Left ventricle myocardium inferior (tissue), 1 donor: ENCODE measurements around the gene CUBN. TPM values are rescaled to one million over a fixed set of nuclear protein-coding genes. Genes with fewer than 3 reads are reported as not detected.

Experiments used
- DNase-seq: peaks from one replicate; pipeline ENCODE4 v3.0.0-alpha.2; 2020
- H3K27ac ChIP-seq: fragments of 200-600 bp; replicated peaks from 2 replicates; pipeline ENCODE4 v1.8.0; 2021
- H3K27me3 ChIP-seq: fragments of 200-600 bp; 2 replicates; pipeline ENCODE4 v1.8.0; 2021; ENCODE audit warnings: low read depth
- H3K36me3 ChIP-seq: fragments of 200-600 bp; 2 replicates; pipeline ENCODE4 v1.8.0; 2021
- H3K4me1 ChIP-seq: fragments of 200-600 bp; 2 replicates; pipeline ENCODE4 v1.8.0; 2021
- H3K4me3 ChIP-seq: fragments of 200-600 bp; 2 replicates; pipeline ENCODE4 v1.8.0; 2021; ENCODE audit warnings: mild to moderate bottlenecking, moderate library complexity
- H3K9me3 ChIP-seq: fragments of 200-600 bp; replicated peaks from 2 replicates; pipeline ENCODE4 v1.8.0; 2021
- intact Hi-C: fragments of 100-400 bp; cut with micrococcal nuclease; formaldehyde crosslinking; loops from one replicate; pipeline ENCODE4 v1.11.0; 2022
- total RNA-seq: library from RNA; stranded (reverse); fragmentation: NEBNext Ultra II Directional; extraction: Animal tissue kit (Norgen Biotek cat#: 25700); gene quantifications from one replicate; pipeline ENCODE4 v1.2.1, GENCODE V29; 2021
- TF ChIP-seq, protein P1 (sequence below): fragments of 200-600 bp; IDR thresholded peaks from 2 replicates; pipeline ENCODE4 v1.8.0; 2021; ENCODE audit warnings: antibody characterized with exemption, mild to moderate bottlenecking, borderline replicate concordance
- donor health status: DM: no; HTN: yes; CAD: no; lungs with severe emphysema.

The CUBN gene
- total RNA-seq, 1 donor from 2014 or later, result 0.44 TPM

DNA sequence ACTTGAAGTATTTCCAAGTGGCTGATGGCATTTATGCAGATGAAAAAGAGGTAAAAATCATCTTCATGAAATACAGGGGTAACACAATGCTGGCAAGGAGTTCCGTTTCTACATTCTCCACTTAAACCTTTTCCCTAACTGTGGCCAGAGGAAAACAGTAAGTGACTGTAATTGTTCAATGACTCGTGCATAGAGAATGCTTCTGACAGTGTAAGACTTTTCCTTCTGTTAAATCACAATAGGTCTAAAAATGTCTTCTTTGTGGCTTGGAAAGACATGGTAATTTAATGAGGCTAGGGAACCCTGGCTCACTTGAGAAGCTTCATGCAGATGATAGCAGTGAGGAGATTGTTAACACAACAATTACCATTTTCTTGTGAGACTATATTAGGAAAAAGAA, 262.1 kb downstream of the CUBN start:
- TF ChIP-seq, protein P1, sequence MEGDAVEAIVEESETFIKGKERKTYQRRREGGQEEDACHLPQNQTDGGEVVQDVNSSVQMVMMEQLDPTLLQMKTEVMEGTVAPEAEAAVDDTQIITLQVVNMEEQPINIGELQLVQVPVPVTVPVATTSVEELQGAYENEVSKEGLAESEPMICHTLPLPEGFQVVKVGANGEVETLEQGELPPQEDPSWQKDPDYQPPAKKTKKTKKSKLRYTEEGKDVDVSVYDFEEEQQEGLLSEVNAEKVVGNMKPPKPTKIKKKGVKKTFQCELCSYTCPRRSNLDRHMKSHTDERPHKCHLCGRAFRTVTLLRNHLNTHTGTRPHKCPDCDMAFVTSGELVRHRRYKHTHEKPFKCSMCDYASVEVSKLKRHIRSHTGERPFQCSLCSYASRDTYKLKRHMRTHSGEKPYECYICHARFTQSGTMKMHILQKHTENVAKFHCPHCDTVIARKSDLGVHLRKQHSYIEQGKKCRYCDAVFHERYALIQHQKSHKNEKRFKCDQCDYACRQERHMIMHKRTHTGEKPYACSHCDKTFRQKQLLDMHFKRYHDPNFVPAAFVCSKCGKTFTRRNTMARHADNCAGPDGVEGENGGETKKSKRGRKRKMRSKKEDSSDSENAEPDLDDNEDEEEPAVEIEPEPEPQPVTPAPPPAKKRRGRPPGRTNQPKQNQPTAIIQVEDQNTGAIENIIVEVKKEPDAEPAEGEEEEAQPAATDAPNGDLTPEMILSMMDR, result no peak
- no peaks in the 10 kb centered on the region for H3K36me3 ChIP-seq
- no peak overlapping the region for H3K4me3 ChIP-seq
- H3K4me1 ChIP-seq, result no peaks in the 10 kb centered on the region
- H3K9me3 ChIP-seq, result no peaks in the 10 kb centered on the region
- no peak for DNase-seq
- intact Hi-C loops, result no loop called here
- peaks cover 6% of the 10 kb centered on the region for H3K27me3 ChIP-seq
- no peak overlapping the region for H3K27ac ChIP-seq

DNA sequence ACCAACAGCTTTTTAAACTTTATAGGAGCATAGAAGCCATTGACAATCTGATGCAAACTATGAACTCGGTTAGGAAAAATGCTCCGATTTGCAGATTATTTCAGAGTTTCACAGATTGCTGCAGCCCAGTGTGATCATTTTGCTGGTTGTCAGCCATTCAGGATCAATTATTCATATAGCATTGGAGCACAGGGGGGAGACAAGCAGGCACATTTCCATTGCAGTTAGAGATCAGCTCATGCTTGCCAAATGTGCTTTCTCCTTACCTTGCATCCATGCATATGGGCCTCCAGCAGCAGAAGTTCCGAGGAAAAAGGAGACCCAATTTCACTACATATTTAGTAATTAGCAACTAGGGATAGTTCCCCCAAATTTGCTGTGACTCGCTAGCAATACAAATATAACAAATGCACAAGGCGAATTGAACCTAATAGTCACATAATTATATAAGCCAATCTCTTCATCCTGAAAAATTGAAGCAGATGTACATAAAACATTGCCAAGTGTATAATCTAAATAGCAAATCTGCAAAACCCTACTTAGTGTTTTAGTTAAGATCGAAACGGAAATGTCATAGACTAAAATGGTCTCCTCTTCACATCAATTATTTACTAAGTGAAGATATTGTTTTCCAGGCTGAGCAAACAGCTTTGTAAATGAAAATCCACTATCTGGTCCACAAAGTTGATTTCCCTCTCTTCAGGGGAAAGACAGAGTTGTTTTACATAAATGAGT, 262.9 kb downstream of the CUBN start:
- peaks cover 6% of the 10 kb centered on the region for H3K27me3 ChIP-seq
- no peaks in the 10 kb centered on the region for H3K4me1 ChIP-seq
- H3K4me3 ChIP-seq, result no peak overlapping the region
- TF ChIP-seq, protein P1, result no peak
- intact Hi-C loops, result no loop called here
- no peaks in the 10 kb centered on the region for H3K36me3 ChIP-seq
- no peak overlapping the region for H3K27ac ChIP-seq
- H3K9me3 ChIP-seq, result no peaks in the 10 kb centered on the region
- no peak for DNase-seq

DNA sequence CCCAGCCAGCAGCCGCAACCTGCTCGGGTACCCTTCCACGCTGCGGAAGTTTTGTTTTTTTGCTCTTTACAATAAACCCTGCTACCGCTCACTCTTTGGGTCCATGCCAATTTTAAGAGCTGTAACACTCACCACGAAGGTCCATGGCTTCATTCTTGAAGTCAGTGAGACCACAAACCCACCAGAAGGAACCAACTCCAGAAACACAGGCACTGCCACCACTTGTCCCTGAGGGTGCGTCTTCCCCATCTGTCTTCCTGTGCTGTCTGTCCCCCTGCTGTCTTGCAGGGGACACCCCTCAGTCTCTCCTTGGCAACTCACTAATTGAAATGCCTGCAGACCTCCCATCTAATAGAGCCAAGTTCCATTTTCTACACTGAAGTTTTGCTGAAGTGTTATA, 263.8 kb downstream of the CUBN start:
- H3K27me3 ChIP-seq, result peaks cover 6% of the 10 kb centered on the region
- H3K9me3 ChIP-seq, result peaks cover 5% of the 10 kb centered on the region
- intact Hi-C loops, result no loop called here
- no peaks in the 10 kb centered on the region for H3K36me3 ChIP-seq
- no peak overlapping the region for H3K27ac ChIP-seq
- no peaks in the 10 kb centered on the region for H3K4me1 ChIP-seq
- H3K4me3 ChIP-seq, result no peak overlapping the region
- no peak for DNase-seq
- TF ChIP-seq, protein P1, result no peak

DNA sequence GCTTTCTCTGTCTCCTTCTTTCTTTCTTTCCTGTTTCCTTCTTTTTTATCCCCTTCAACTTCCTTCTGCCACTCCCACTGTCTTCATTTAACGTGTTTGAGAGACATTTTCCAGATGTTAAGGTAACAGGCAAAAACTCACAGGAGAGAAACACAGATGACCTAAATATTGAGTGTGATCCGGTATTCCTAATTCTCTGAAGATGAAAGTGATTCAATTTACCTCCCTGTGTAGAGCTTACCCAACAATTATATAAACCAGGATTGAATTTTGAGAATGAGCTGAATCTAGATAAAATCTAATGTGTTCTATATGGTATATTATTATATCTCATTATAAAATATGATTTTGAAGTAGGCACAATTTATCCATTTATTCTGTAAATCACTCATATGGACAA, 265.8 kb downstream of the CUBN start:
- H3K4me1 ChIP-seq, result no peaks in the 10 kb centered on the region
- no peaks in the 10 kb centered on the region for H3K36me3 ChIP-seq
- H3K27ac ChIP-seq, result no peak overlapping the region
- DNase-seq, result no peak
- intact Hi-C loops, result no loop called here
- peaks cover 15% of the 10 kb centered on the region for H3K9me3 ChIP-seq
- H3K4me3 ChIP-seq, result no peak overlapping the region
- peaks cover 6% of the 10 kb centered on the region for H3K27me3 ChIP-seq
- TF ChIP-seq, protein P1, result no peak

DNA sequence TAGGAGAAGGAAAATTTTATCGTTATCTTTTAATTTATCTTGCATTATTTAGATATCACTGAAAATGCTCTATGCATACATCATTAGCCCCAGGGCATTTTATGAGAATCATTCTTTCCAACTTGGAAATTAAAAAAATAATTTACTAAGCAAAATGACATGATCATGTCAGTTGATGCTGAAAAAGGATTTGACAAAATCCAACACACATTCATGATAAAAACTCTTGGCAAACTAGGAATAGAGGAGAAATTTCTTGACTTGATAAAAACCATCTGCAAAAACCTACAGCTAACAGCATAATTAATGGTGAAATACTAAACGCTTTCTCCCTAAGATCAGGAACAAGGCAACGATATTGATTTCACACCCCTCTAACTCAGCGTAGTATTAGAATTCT, 272.2 kb downstream of the CUBN start:
- H3K27me3 ChIP-seq, result no peaks in the 10 kb centered on the region
- TF ChIP-seq, protein P1, result no peak
- intact Hi-C loops, result no loop called here
- H3K36me3 ChIP-seq, result no peaks in the 10 kb centered on the region
- H3K9me3 ChIP-seq, result peaks cover 15% of the 10 kb centered on the region
- no peak for DNase-seq
- H3K4me3 ChIP-seq, result no peak overlapping the region
- H3K27ac ChIP-seq, result no peak overlapping the region
- peaks cover 9% of the 10 kb centered on the region for H3K4me1 ChIP-seq
